ENCODE measurements around the gene NTHL1. TPM values are rescaled to one million over a fixed set of nuclear protein-coding genes. Genes with fewer than 3 reads are reported as not detected.

NTHL1 gene
- total and polyA plus RNA-seq, 2 of the 13 experiments (the other 11 are each of a cell fraction or from before 2014, with no cell fraction given): 47.5 to 64.9 TPM

- TF ChIP-seq, protein P1, sequence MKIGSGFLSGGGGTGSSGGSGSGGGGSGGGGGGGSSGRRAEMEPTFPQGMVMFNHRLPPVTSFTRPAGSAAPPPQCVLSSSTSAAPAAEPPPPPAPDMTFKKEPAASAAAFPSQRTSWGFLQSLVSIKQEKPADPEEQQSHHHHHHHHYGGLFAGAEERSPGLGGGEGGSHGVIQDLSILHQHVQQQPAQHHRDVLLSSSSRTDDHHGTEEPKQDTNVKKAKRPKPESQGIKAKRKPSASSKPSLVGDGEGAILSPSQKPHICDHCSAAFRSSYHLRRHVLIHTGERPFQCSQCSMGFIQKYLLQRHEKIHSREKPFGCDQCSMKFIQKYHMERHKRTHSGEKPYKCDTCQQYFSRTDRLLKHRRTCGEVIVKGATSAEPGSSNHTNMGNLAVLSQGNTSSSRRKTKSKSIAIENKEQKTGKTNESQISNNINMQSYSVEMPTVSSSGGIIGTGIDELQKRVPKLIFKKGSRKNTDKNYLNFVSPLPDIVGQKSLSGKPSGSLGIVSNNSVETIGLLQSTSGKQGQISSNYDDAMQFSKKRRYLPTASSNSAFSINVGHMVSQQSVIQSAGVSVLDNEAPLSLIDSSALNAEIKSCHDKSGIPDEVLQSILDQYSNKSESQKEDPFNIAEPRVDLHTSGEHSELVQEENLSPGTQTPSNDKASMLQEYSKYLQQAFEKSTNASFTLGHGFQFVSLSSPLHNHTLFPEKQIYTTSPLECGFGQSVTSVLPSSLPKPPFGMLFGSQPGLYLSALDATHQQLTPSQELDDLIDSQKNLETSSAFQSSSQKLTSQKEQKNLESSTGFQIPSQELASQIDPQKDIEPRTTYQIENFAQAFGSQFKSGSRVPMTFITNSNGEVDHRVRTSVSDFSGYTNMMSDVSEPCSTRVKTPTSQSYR (CRISPR knock-in tag; IDR thresholded peaks at IDR 0.05; ENCODE audit: borderline replicate concordance): no peak
- TF ChIP-seq THRA (CRISPR knock-in tag; IDR thresholded peaks at IDR 0.05; ENCODE audit: borderline replicate concordance) (no peak), TBL1XR1 (IDR thresholded peaks at IDR 0.05; ENCODE audit: borderline replicate concordance, low read length, partially characterized antibody) (no peak), KDM1A (CRISPR knock-in tag; IDR thresholded peaks at IDR 0.05) (no peak), ZNF572 (CRISPR knock-in tag; IDR thresholded peaks at IDR 0.05) (0 out of 2 replicates have a peak, but pooled peaks have one; percentile 30), TSC22D2 (CRISPR knock-in tag; IDR thresholded peaks at IDR 0.05; ENCODE audit: borderline replicate concordance) (no peak), ZFP36L1 (CRISPR knock-in tag; IDR thresholded peaks at IDR 0.05) (no peak), HNF1A (IDR thresholded peaks at IDR 0.05; ENCODE audit: low read depth) (no peak), HNF1A (CRISPR knock-in tag; IDR thresholded peaks at IDR 0.05; ENCODE audit: borderline replicate concordance) (no peak), ZFP90 (CRISPR knock-in tag; IDR thresholded peaks at IDR 0.05; ENCODE audit: borderline replicate concordance) (no peak), RBAK (CRISPR knock-in tag; IDR thresholded peaks at IDR 0.05) (no peak), ZNF121 (CRISPR knock-in tag; IDR thresholded peaks at IDR 0.05) (no peak), ISL2 (CRISPR knock-in tag; IDR thresholded peaks at IDR 0.05) (no peak)
- TF ChIP-seq, protein P2, sequence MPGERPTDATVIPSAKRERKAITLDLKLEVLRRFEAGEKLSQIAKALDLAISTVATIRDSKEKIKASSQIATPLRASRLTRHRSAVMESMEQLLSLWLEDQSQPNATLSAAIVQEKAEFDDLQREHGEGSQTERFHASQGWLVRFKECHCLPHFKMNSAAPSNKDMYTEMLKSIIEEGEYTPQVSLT (CRISPR knock-in tag; IDR thresholded peaks at IDR 0.05; ENCODE audit: borderline replicate concordance, low read depth): no peak
- TF ChIP-seq, protein P3, sequence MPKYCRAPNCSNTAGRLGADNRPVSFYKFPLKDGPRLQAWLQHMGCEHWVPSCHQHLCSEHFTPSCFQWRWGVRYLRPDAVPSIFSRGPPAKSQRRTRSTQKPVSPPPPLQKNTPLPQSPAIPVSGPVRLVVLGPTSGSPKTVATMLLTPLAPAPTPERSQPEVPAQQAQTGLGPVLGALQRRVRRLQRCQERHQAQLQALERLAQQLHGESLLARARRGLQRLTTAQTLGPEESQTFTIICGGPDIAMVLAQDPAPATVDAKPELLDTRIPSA (CRISPR knock-in tag; IDR thresholded peaks at IDR 0.05; ENCODE audit: borderline replicate concordance): no peak
- TF ChIP-seq, protein P4, sequence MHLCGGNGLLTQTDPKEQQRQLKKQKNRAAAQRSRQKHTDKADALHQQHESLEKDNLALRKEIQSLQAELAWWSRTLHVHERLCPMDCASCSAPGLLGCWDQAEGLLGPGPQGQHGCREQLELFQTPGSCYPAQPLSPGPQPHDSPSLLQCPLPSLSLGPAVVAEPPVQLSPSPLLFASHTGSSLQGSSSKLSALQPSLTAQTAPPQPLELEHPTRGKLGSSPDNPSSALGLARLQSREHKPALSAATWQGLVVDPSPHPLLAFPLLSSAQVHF (CRISPR knock-in tag; IDR thresholded peaks at IDR 0.05): no peak
Observed at GRCh38 chr16:2033057-2033908, 14.4 kb downstream of the NTHL1 start (continued).
